ENCODE results near the gene PRSS23. TPM values are rescaled to one million over a fixed set of nuclear protein-coding genes. Genes with fewer than 3 reads are reported as not detected.

PRSS23 gene
- total and polyA plus RNA-seq, 2 donors (not counting 3 experiments of a cell fraction or from before 2014, with no cell fraction given): 146 to 278 TPM

DNA sequence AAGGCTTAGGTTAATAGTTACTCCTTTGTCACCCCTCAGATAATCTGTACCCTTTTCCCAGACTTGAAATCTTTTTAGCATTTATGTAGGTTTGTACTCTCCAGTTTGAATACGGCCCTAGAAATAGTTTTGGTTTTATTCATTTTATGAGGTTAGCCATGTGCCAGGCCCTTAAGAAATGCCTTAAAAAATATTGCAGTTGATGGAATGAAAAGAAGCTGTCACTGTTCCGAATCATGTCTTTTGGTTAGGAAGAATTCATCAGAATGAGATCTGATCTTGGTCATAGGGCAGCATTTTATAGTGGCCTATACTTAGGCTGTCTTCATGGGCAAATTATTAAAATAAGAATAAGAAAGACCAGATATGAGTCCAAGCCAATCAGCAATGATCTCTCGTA is 14.8 kb upstream of the PRSS23 start:
- intact Hi-C loops (cut with micrococcal nuclease) (no loop called here), dilution Hi-C loops (cut with MboI; ENCODE audit: extremely low pct_ligation_motif_present, low sequenced_read_pairs) (no loop called here)
- DNase-seq (ENCODE audit: low read depth, low spot score) (no peak), FAIRE-seq (no peak)
- BruUV-seq (replicated peaks): no TSS peak
- no peaks in the 10 kb centered on the region for H4K20me1 ChIP-seq (replicated peaks; ENCODE audit: control insufficient read depth, extremely low read depth, insufficient read depth, low read length)
- no peak overlapping the region for H3K27ac ChIP-seq (ENCODE audit: insufficient read depth, low read depth, low read length)
- POLR2A ChIA-PET: no interaction called here
- H3K79me2 ChIP-seq (ENCODE audit: control insufficient read depth, insufficient read depth, low read length): no peaks in the 10 kb centered on the region
- H3K27me3 ChIP-seq (ENCODE audit: control insufficient read depth in 2 of 2, insufficient read depth in 2 of 2, low read length in 2 of 2): no peaks in the 10 kb centered on the region
- H3K4me1 ChIP-seq (ENCODE audit: control insufficient read depth, extremely low read depth, insufficient read depth, low read length): no peaks in the 10 kb centered on the region
- TF ChIP-seq, protein P1, sequence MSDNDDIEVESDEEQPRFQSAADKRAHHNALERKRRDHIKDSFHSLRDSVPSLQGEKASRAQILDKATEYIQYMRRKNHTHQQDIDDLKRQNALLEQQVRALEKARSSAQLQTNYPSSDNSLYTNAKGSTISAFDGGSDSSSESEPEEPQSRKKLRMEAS (IDR thresholded peaks at IDR 0.05; ENCODE audit: insufficient read depth, insufficient read length): no peak
- TF ChIP-seq JUN (IDR thresholded peaks at IDR 0.05; ENCODE audit: borderline replicate concordance, insufficient read depth, insufficient read length, low read depth) (no peak), EZH2 (IDR thresholded peaks at IDR 0.05; ENCODE audit: borderline replicate concordance, low read depth, low read length, severe bottlenecking) (no peak), MYC (IDR thresholded peaks at IDR 0.05; ENCODE audit: low read depth, low read length) (no peak), FOS (IDR thresholded peaks at IDR 0.05; ENCODE audit: borderline replicate concordance, insufficient read depth, low read length) (no peak), POLR2A (IDR thresholded peaks at IDR 0.05; ENCODE audit: low read depth, low read length) (no peak), GATA2 (IDR thresholded peaks at IDR 0.05; ENCODE audit: insufficient read depth, insufficient read length, low read depth, low read length) (no peak), POLR2AphosphoS5 (IDR thresholded peaks at IDR 0.05; ENCODE audit: insufficient read depth, low read depth, low read length) (no peak)
- TF ChIP-seq, protein P2, sequence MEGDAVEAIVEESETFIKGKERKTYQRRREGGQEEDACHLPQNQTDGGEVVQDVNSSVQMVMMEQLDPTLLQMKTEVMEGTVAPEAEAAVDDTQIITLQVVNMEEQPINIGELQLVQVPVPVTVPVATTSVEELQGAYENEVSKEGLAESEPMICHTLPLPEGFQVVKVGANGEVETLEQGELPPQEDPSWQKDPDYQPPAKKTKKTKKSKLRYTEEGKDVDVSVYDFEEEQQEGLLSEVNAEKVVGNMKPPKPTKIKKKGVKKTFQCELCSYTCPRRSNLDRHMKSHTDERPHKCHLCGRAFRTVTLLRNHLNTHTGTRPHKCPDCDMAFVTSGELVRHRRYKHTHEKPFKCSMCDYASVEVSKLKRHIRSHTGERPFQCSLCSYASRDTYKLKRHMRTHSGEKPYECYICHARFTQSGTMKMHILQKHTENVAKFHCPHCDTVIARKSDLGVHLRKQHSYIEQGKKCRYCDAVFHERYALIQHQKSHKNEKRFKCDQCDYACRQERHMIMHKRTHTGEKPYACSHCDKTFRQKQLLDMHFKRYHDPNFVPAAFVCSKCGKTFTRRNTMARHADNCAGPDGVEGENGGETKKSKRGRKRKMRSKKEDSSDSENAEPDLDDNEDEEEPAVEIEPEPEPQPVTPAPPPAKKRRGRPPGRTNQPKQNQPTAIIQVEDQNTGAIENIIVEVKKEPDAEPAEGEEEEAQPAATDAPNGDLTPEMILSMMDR (IDR thresholded peaks at IDR 0.05; ENCODE audit: extremely low read depth in 1 of 2, insufficient read depth in 1 of 2, low read depth in 1 of 2, low read length in 2 of 2): no peak
- no peaks in the 10 kb centered on the region for H3K9me1 ChIP-seq (replicated peaks; ENCODE audit: control insufficient read depth, extremely low read depth, insufficient read depth, low read length)
- no peak overlapping the region for H3K4me3 ChIP-seq (replicated peaks in 1 of 3; ENCODE audit: insufficient read depth in 1 of 3, low read depth in 1 of 3, low read length in 3 of 3)
- CTCF ChIA-PET: interaction anchor here (0.5 to 0.6 kb wide), 2 partner anchors 13 to 31 kb away, joined by 3 read pairs; no protein-coding TSS in a partner anchor
- no peak overlapping the region for H3K9ac ChIP-seq (replicated peaks; ENCODE audit: extremely low read depth, insufficient read depth, low read length)
- no peak overlapping the region for H3K4me2 ChIP-seq (ENCODE audit: insufficient read depth, low read length)
- no peak overlapping the region for H2AFZ ChIP-seq (ENCODE audit: low read depth, low read length)
- no peaks in the 10 kb centered on the region for H3K36me3 ChIP-seq (ENCODE audit: control insufficient read depth in 2 of 2, extremely low read depth in 1 of 2, insufficient read depth in 2 of 2, low read length in 2 of 2)
- no peaks in the 10 kb centered on the region for H3K9me3 ChIP-seq (replicated peaks; ENCODE audit: control insufficient read depth, insufficient read depth, low read length)

Measured in endothelial cell of umbilical vein (primary cell).